Fibroblast of villous mesenchyme (primary cell): ENCODE measurements around the gene CFL2. TPM values are rescaled to one million over a fixed set of nuclear protein-coding genes. Genes with fewer than 3 reads are reported as not detected.

ENCODE experiments used
- DNase-seq: peaks from one replicate; pipeline ENCODE4 v3.0.0-alpha.2; 2010; ENCODE audit warnings: low read depth
- H3K4me3 ChIP-seq: 2 replicates; pipeline ENCODE4 v1.5.1; 2011; ENCODE audit warnings: low read depth, mild to moderate bottlenecking, low read length
- small RNA-seq: library from RNA; depleted of rRNA; stranded (forward); fragments of <200 nt; gene quantifications from one replicate; pipeline ENCODE3, GENCODE V24; 2012
- total RNA-seq: library from RNA; depleted of rRNA; stranded (reverse); fragments of >200 nt; gene quantifications from 2 replicates; pipeline ENCODE4 v1.2.3, GENCODE V29; 2012
- TF ChIP-seq, protein P1 (sequence below): IDR thresholded peaks from 2 replicates; pipeline ENCODE4 v1.5.1; 2012; ENCODE audit warnings: low read depth, mild to moderate bottlenecking, low read length; ENCODE audit not compliant: insufficient read depth

The CFL2 gene
- total RNA-seq, 1 donor: 173 TPM

DNA sequence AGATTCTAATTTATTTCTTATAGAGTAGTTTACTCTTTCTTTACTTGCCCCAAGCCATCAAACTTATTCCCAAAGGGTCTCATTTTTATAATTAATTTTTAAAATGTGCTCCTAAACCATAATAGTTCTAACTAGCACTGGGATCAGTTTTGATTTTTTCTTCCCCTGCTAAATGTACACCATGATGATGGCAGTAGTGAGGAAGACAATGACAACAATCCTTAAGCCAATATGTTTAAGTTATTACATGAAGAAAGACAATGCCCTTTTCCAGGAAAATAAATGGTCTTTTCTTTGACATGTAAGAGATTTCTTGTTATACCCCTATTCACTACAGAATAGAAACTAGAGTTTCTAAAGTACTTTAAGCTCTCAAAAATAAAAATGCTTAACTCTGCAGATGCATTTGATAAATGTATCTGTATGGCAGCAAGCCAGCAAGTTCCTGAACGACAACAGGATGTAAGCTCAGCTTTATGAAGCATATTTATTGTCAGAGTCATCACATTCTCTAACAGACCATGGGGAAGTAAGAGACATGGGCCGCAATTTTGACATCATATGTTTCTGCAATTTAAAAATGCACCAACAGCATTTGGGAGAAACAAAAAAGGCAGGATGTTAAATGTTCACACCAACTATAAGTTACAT is 48.5 kb downstream of the CFL2 start:
- DNase-seq: peak; percentile 92
- TF ChIP-seq, protein P1, sequence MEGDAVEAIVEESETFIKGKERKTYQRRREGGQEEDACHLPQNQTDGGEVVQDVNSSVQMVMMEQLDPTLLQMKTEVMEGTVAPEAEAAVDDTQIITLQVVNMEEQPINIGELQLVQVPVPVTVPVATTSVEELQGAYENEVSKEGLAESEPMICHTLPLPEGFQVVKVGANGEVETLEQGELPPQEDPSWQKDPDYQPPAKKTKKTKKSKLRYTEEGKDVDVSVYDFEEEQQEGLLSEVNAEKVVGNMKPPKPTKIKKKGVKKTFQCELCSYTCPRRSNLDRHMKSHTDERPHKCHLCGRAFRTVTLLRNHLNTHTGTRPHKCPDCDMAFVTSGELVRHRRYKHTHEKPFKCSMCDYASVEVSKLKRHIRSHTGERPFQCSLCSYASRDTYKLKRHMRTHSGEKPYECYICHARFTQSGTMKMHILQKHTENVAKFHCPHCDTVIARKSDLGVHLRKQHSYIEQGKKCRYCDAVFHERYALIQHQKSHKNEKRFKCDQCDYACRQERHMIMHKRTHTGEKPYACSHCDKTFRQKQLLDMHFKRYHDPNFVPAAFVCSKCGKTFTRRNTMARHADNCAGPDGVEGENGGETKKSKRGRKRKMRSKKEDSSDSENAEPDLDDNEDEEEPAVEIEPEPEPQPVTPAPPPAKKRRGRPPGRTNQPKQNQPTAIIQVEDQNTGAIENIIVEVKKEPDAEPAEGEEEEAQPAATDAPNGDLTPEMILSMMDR: no peak
- no peak overlapping the region for H3K4me3 ChIP-seq

- TF ChIP-seq, protein P1: no peak
- no peak for DNase-seq
- no peak overlapping the region for H3K4me3 ChIP-seq
Observed at GRCh38 chr14:34662561-34663088, 51.8 kb downstream of the CFL2 start.

- DNase-seq: no peak
- TF ChIP-seq, protein P1: no peak
- no peak overlapping the region for H3K4me3 ChIP-seq
Observed at GRCh38 chr14:34660796-34661195, 53.6 kb downstream of the CFL2 start.

Small RNA genes lying within 50 kb of the gene (small RNA-seq; reads per million reads assigned to genes)
- not detected for gene RNU6-1261P

Other genes starting within 250 kb of the CFL2 start
- gene EAPP, start 174.9 kb downstream of the CFL2 start, total RNA-seq: 35.1 and 37.1 TPM in 2 replicates
- gene SNX6, start 84.4 kb downstream of the CFL2 start, total RNA-seq: 119 and 233 TPM in 2 replicates
- gene BAZ1A, start 160.8 kb upstream of the CFL2 start, total RNA-seq: 29.6 and 49.2 TPM in 2 replicates